HG03060 (cell line): ENCODE results near the gene PPEF1.
"Not testable (repeated sequence)": the region's sequence is repeated elsewhere in the genome, so short reads cannot be mapped to it uniquely, and the experiment has no call there.

Source experiments
- ATAC-seq: cut with Tn5 transposase; IDR thresholded peaks from one replicate; pipeline ENCODE4 v1.9.1; 2021; ENCODE audit warnings: low read depth, moderate number of reproducible peaks; ENCODE audit not compliant: unreplicated experiment

The PPEF1 gene

GRCh38 chrX:18789916-18790315 lies 82.5 kb downstream of the PPEF1 start:
- ATAC-seq: no peak

GRCh38 chrX:18792828-18793227 lies 85.4 kb downstream of the PPEF1 start:
- ATAC-seq: no peak

- ATAC-seq: no peak
These were observed 86.2 kb downstream of the PPEF1 start for GRCh38 chrX:18793601-18794089.

- no peak for ATAC-seq
These were observed 89.7 kb downstream of the PPEF1 start for GRCh38 chrX:18797141-18797540.

- no peak for ATAC-seq
These were observed 92.5 kb downstream of the PPEF1 start for GRCh38 chrX:18799911-18800310.

- ATAC-seq: no peak
These were observed 102.2 kb downstream of the PPEF1 start for GRCh38 chrX:18809641-18810040.

GRCh38 chrX:18810416-18810815 lies 103.0 kb downstream of the PPEF1 start:
- ATAC-seq: no peak

- ATAC-seq: no peak
These were observed 117.9 kb downstream of the PPEF1 start for GRCh38 chrX:18825375-18825774.

- no peak for ATAC-seq
These were observed 121.5 kb downstream of the PPEF1 start for GRCh38 chrX:18828832-18829404.

- no peak for ATAC-seq
These were observed 125.8 kb downstream of the PPEF1 start for GRCh38 chrX:18833071-18833731.

GRCh38 chrX:18847901-18848300 lies 140.5 kb downstream of the PPEF1 start:
- ATAC-seq: not testable (repeated sequence)

GRCh38 chrX:18855919-18856644 lies 148.6 kb downstream of the PPEF1 start:
- peak; percentile 86 for ATAC-seq

GRCh38 chrX:18856645-18856997 lies 149.2 kb downstream of the PPEF1 start:
- ATAC-seq: no peak

GRCh38 chrX:18861511-18861910 lies 154.1 kb downstream of the PPEF1 start:
- ATAC-seq: no peak

- no peak for ATAC-seq
These were observed 157.0 kb downstream of the PPEF1 start for GRCh38 chrX:18864390-18864920.

- no peak for ATAC-seq
These were observed 163.9 kb downstream of the PPEF1 start for GRCh38 chrX:18871161-18871890.

- ATAC-seq: no peak
These were observed 164.5 kb downstream of the PPEF1 start for GRCh38 chrX:18871970-18872369.

GRCh38 chrX:18872621-18873020 lies 165.2 kb downstream of the PPEF1 start:
- ATAC-seq: no peak

GRCh38 chrX:18873189-18873791 lies 165.8 kb downstream of the PPEF1 start:
- no peak for ATAC-seq

GRCh38 chrX:18873836-18874235 lies 166.4 kb downstream of the PPEF1 start:
- no peak for ATAC-seq
